Activated naive CD8-positive, alpha-beta T cell (primary cell): ENCODE results near the gene FRMD3.

ENCODE experiments used
- H3K27ac Mint-ChIP-seq: one replicate; pipeline ENCODE4 v1.8.0; 2021; ENCODE audit warnings: mixed read lengths
- H3K27me3 Mint-ChIP-seq: one replicate; pipeline ENCODE4 v1.8.0; 2021; ENCODE audit warnings: mixed read lengths
- H3K36me3 Mint-ChIP-seq: one replicate; pipeline ENCODE4 v1.8.0; 2021; ENCODE audit warnings: mixed read lengths
- H3K4me1 Mint-ChIP-seq: one replicate; pipeline ENCODE4 v1.8.0; 2021; ENCODE audit warnings: low read depth, mixed read lengths
- H3K4me3 Mint-ChIP-seq: one replicate; pipeline ENCODE4 v1.8.0; 2021; ENCODE audit warnings: mild to moderate bottlenecking, mixed read lengths
- H3K9me3 Mint-ChIP-seq: one replicate; pipeline ENCODE4 v1.8.0; 2021; ENCODE audit warnings: low read depth, mixed read lengths

FRMD3 gene

DNA sequence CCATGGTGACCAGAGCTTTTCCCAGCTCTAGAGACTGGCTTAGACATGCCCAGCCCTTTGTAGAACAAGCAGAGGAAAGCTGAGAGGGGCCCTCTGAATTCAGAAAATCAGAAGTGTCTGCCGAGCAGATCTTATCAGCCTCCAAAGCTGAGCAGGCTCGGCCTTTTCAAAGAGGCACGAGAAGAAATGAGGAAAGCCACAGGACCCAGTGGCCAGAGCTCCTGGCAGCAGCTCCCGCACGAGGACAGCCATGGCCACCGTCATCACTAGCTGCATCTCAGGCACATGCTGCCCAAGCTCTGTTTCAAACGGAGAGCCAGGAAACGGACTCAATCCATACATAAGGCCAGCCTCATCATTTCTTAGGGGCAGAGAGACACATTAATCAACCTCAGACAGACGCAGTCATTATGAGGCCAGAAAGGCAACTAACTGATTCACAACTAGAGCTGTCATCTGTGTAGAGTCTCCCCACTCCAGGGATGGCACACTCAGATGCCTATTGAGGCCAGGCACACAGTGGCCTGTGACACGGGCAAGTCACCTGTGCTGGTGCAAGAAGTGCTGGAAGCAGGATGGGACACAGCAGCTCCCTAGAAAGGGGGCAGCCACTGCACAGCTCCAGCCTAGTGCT, 194.7 kb downstream of the FRMD3 start:
- no peaks in the 10 kb centered on the region for H3K27me3 Mint-ChIP-seq
- peaks cover 9% of the 10 kb centered on the region for H3K36me3 Mint-ChIP-seq
- no peak overlapping the region for H3K4me3 Mint-ChIP-seq
- no peak overlapping the region for H3K27ac Mint-ChIP-seq
- H3K4me1 Mint-ChIP-seq = no peaks in the 10 kb centered on the region
- H3K9me3 Mint-ChIP-seq = no peaks in the 10 kb centered on the region

DNA sequence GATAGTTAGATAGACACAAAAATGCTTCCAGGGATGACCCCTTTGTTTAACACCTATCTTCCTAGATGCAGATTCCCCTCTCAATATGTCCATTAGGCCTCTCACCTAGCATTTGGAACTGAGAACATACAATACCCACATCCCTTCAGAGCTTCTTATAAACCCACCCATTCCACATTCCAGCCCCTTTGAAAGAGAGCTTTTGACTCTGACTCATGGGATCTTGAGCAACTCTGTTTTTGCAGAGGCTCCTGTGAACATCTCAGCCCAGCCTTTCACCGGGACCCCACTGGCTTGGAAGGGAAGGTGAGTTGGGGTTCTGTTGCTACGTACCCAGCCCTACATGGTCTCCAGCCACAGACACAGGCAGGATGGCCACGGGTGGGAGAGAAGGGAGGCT, 195.5 kb downstream of the FRMD3 start:
- Mint-ChIP-seq H3K27me3 (no peaks in the 10 kb centered on the region), H3K4me1 (no peaks in the 10 kb centered on the region), H3K27ac (no peak overlapping the region), H3K36me3 (peaks cover 9% of the 10 kb centered on the region), H3K9me3 (no peaks in the 10 kb centered on the region), H3K4me3 (no peak overlapping the region)

DNA sequence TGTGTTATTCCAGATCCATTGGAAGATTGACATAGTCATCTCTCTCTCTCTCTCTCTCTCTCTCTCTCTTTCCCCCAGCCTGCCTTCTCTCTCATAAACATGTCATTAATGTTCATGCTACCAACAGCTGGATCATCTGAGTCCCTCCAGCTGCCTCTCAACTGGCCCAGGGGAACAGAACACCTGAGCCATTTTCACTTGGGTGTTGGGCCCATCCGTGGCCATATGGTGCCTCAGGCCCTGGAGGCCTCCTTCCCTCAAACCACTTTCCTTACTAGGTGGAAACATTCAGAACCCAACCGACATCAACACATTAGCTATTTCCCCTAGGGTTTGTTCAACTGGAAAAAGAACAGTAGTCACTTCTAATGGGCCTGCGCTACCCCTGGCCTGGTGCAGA, 196.2 kb downstream of the FRMD3 start:
- Mint-ChIP-seq H3K27ac (no peak overlapping the region), H3K4me3 (no peak overlapping the region), H3K27me3 (no peaks in the 10 kb centered on the region), H3K9me3 (no peaks in the 10 kb centered on the region), H3K36me3 (peaks cover 9% of the 10 kb centered on the region), H3K4me1 (no peaks in the 10 kb centered on the region)

DNA sequence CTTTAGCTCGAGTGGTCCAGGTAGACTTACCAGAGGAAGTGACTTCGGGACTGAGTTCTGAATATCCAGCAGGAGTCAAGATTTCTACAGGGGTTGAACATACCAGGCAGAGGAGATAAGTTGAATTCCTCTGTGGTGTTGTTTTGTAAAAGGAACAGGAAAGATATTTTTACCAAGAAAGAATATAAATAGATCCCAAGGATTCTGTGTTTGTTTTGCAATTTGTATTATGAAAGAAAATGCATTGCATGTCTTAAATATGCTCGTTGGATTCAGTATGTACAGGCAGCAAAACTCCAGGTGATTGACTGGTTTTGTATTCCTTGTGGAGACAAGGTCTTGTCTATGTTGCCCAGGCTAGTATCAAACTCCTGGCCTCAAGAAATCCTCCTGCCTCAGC, 197.8 kb downstream of the FRMD3 start:
- Mint-ChIP-seq H3K36me3 (peaks cover 9% of the 10 kb centered on the region), H3K27ac (no peak overlapping the region), H3K9me3 (no peaks in the 10 kb centered on the region), H3K4me3 (no peak overlapping the region), H3K4me1 (no peaks in the 10 kb centered on the region), H3K27me3 (no peaks in the 10 kb centered on the region)

GRCh38 chr9:83339435-83339834, 198.8 kb downstream of the FRMD3 start:
- H3K27me3 Mint-ChIP-seq = no peaks in the 10 kb centered on the region
- peaks cover 9% of the 10 kb centered on the region for H3K36me3 Mint-ChIP-seq

GRCh38 chr9:83336706-83337105, 201.5 kb downstream of the FRMD3 start:
- H3K4me3 Mint-ChIP-seq = no peak overlapping the region
- no peaks in the 10 kb centered on the region for H3K9me3 Mint-ChIP-seq
- H3K27ac Mint-ChIP-seq = no peak overlapping the region

More at GRCh38 chr9:83339435-83339834, 198.8 kb downstream of the FRMD3 start:
- Mint-ChIP-seq H3K4me3 (no peak overlapping the region), H3K27ac (no peak overlapping the region), H3K4me1 (no peaks in the 10 kb centered on the region), H3K9me3 (no peaks in the 10 kb centered on the region)

GRCh38 chr9:83334320-83334719, 203.9 kb downstream of the FRMD3 start:
- Mint-ChIP-seq H3K27me3 (no peaks in the 10 kb centered on the region), H3K9me3 (no peaks in the 10 kb centered on the region), H3K4me3 (no peak overlapping the region), H3K27ac (no peak overlapping the region), H3K36me3 (no peaks in the 10 kb centered on the region), H3K4me1 (no peaks in the 10 kb centered on the region)

More at GRCh38 chr9:83336706-83337105, 201.5 kb downstream of the FRMD3 start:
- Mint-ChIP-seq H3K4me1 (no peaks in the 10 kb centered on the region), H3K36me3 (peaks cover 2% of the 10 kb centered on the region), H3K27me3 (no peaks in the 10 kb centered on the region)

DNA sequence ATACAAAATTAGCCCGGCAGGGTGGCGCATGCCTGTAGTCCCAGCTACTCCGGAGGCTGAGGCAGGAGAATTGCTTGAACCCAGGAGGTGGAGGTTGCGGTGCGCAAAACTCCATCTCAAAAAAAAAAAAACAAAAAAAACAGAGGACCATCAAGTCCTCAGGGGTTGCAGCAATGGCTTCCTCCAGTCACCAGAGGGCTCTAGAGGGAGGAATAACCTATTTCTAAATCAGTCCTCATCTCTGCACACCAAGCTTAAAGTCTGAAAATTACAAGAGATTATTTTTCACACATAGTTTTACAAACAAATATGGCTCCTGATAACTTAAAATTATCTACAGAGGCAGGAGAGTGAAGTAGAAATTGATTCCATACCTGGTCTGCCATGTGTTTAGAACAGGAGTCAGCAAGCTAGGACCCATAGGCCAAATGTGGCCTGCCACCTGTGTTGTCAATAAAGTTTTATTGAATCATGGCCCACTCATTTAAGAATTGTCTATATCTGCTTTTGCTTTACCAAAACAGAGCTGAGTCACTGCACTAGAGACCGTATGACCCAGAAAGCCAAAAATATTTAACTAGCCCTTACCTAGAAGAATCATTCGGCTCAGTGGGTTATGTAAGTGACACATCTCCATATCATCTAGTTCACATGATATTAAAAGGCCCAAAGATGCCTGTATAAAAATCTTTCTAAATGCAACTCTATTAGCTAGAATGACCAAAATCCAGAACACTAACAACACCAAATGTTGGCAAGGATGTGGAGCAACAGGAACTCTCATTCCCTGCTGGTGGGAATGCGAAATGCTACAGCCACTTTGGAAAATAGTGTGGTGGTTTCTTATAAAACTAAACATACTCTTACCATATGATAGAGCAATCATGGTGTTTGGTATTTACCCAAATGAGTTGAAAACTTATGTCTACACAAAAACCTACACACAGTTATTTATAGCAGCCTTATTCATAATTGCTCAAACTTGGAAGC, 207.7 kb downstream of the FRMD3 start:
- Mint-ChIP-seq H3K9me3 (no peaks in the 10 kb centered on the region), H3K36me3 (no peaks in the 10 kb centered on the region), H3K4me3 (no peak overlapping the region), H3K27ac (no peak overlapping the region), H3K4me1 (no peaks in the 10 kb centered on the region), H3K27me3 (no peaks in the 10 kb centered on the region)

GRCh38 chr9:83327750-83328622, 210.2 kb downstream of the FRMD3 start:
- no peak overlapping the region for H3K4me3 Mint-ChIP-seq
- H3K27me3 Mint-ChIP-seq = no peaks in the 10 kb centered on the region
- H3K4me1 Mint-ChIP-seq = no peaks in the 10 kb centered on the region
- peaks cover 3% of the 10 kb centered on the region for H3K36me3 Mint-ChIP-seq
- no peaks in the 10 kb centered on the region for H3K9me3 Mint-ChIP-seq
- no peak overlapping the region for H3K27ac Mint-ChIP-seq

DNA sequence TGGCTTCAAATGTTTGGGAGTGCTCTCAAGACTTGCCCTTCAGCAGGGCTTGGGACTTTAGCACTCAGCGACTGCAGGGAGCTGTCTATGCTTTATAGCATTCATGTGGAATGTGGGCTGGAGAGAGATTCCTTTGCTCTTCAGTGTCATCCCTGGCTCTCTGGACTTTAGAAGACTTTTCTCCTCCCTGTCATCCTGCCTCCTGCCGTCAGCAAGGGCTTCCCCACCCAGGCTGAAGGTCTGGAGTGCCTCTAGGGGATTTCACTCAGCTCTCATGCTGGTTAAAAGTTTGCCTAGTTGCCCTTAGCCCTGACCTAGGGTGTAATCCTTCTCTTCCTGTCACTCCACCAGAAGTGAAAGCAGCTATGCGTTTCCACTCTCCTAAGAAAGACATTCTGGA, 210.9 kb downstream of the FRMD3 start:
- no peaks in the 10 kb centered on the region for H3K4me1 Mint-ChIP-seq
- no peaks in the 10 kb centered on the region for H3K9me3 Mint-ChIP-seq

DNA sequence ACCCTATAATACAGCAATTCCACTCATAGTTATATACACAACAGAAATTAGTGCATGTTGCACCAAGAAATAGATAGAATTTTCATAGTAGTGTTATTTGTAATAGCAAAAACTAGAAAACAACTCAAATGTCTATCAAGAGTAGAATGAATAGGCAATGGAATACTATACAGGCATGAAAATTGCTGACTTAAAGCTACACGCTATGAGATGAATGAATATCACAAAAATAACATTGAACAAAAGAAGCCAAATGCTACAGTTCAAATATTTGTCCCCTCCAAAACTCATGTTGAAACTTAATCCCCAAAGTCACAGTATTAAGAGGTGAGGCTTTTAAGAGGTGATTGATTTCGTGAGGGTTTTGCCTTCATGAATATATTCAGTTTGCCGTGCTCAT, 215.1 kb downstream of the FRMD3 start:
- Mint-ChIP-seq H3K4me3 (no peak overlapping the region), H3K36me3 (peaks cover 9% of the 10 kb centered on the region), H3K4me1 (no peaks in the 10 kb centered on the region), H3K27ac (no peak overlapping the region), H3K27me3 (peaks cover 2% of the 10 kb centered on the region), H3K9me3 (peaks cover 23% of the 10 kb centered on the region)

More for the DNA sequence above, 210.9 kb downstream of the FRMD3 start:
- Mint-ChIP-seq H3K4me3 (no peak overlapping the region), H3K27me3 (peaks cover 2% of the 10 kb centered on the region), H3K27ac (no peak overlapping the region), H3K36me3 (peaks cover 6% of the 10 kb centered on the region)

DNA sequence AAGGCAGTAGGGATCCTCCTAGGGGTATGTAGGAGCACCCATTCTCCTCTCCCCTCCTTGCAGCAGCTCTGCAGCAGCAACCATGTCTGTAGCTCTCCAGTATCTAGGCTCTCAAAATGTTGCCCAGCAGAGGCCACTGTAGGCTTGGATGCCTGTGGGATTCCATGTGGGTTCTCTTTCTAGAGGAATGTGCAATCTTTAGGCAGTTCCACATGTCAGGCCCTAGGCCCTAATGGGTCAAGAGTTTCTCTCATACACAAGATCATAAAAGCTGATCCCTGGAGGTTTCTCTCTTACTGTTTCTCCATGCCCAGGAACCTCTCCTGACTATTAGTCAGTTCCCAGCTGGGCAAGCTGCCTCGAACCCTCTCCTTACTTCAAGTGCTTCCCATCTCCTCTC, 215.8 kb downstream of the FRMD3 start:
- peaks cover 9% of the 10 kb centered on the region for H3K36me3 Mint-ChIP-seq
- peaks cover 2% of the 10 kb centered on the region for H3K27me3 Mint-ChIP-seq
- H3K27ac Mint-ChIP-seq = no peak overlapping the region
- peaks cover 23% of the 10 kb centered on the region for H3K9me3 Mint-ChIP-seq
- H3K4me3 Mint-ChIP-seq = no peak overlapping the region
- no peaks in the 10 kb centered on the region for H3K4me1 Mint-ChIP-seq

DNA sequence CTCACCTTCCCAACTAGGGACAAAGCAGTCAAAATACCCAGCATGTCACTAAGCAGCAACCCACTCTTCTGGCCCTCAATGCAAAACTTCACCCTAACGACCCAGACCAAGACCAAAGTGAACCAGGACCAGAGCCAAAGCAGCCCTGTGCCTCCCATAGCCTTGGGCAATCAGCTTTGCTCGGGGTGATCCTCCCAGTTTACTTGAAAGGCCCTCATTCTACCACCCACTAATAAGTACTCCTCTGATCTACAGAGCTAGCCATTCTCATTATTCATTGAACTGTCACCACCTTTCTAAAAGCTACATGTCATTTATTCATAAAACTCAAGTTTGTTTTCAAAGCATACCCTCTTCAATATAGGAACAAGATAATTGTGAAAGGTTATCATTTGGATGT, 221.0 kb downstream of the FRMD3 start:
- H3K36me3 Mint-ChIP-seq = peaks cover 3% of the 10 kb centered on the region
- no peaks in the 10 kb centered on the region for H3K4me1 Mint-ChIP-seq
- no peaks in the 10 kb centered on the region for H3K27me3 Mint-ChIP-seq
- peaks cover 23% of the 10 kb centered on the region for H3K9me3 Mint-ChIP-seq
- H3K4me3 Mint-ChIP-seq = no peak overlapping the region
- no peak overlapping the region for H3K27ac Mint-ChIP-seq

DNA sequence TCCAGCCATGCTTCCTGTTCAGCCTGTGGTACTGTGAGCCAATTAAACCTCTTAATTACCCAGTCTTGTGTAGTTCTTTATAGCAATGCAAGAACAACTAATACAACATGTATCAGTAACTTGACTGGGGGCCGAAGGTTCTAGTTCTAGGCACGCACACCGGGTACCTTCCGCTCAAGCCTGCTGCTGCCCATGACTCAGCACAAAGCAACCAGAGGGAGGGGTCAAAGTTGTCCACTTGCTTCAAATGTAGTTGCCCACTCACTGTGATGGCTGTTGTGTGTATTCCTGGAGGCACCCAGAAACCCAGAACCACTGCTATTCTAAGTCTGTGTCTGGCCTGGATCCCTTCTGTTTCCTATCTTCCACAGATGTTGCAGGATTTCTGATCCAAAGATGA, 222.6 kb downstream of the FRMD3 start:
- no peak overlapping the region for H3K4me3 Mint-ChIP-seq
- H3K4me1 Mint-ChIP-seq = no peaks in the 10 kb centered on the region
- H3K27ac Mint-ChIP-seq = no peak overlapping the region
- H3K27me3 Mint-ChIP-seq = no peaks in the 10 kb centered on the region
- no peaks in the 10 kb centered on the region for H3K36me3 Mint-ChIP-seq
- H3K9me3 Mint-ChIP-seq = peaks cover 11% of the 10 kb centered on the region

- no peaks in the 10 kb centered on the region for H3K27me3 Mint-ChIP-seq
- H3K9me3 Mint-ChIP-seq = no peaks in the 10 kb centered on the region
- no peak overlapping the region for H3K27ac Mint-ChIP-seq
- H3K4me1 Mint-ChIP-seq = no peaks in the 10 kb centered on the region
- no peak overlapping the region for H3K4me3 Mint-ChIP-seq
- peaks cover 3% of the 10 kb centered on the region for H3K36me3 Mint-ChIP-seq
These were observed 224.4 kb downstream of the FRMD3 start for GRCh38 chr9:83313781-83314180.
